Measurements from ENCODE around the gene PFKFB4. TPM values are rescaled to one million over a fixed set of nuclear protein-coding genes. Genes with fewer than 3 reads are reported as not detected.

Gene PFKFB4
- total and polyA plus RNA-seq, 12 donors, result 0.40 to 7.7 (median 1.2) TPM

GRCh38 chr3:48555231-48555948, 1.2 kb downstream of the PFKFB4 start:
- no peaks in the 10 kb centered on the region for H3K9me3 ChIP-seq
- WGBS, 2 donors, result 90 to 93% methylated on average over 10 of the region's 10 CpGs
- no peaks in the 10 kb centered on the region for H3K27me3 ChIP-seq
- no peak for TF ChIP-seq CTCF (IDR thresholded peaks at IDR 0.05)
- ATAC-seq, result no peak
- peaks cover 5 to 70% (median 23%) of the 10 kb centered on the region in 9 donors for H3K4me1 ChIP-seq
- H3K4me3 ChIP-seq, result peak overlapping the region in 1 of 10 donors; percentile 72
- no peaks in the 10 kb centered on the region for H3K36me3 ChIP-seq
- peak overlapping the region in 1 of 10 donors; percentile 86 for H3K27ac ChIP-seq
- no peak for DNase-seq
- intact Hi-C loops (cut with DNase I), result loop anchor here in 4 of 10 donors (5.0 to 10.0 kb wide), 3 partner anchors 52 to 281 kb away; partner anchors contain the start of genes UQCRC1 (in 2 of the 4) and ATRIP (in 1 of the 4)

GRCh38 chr3:48553886-48554845, 2.4 kb downstream of the PFKFB4 start:
- no peak for TF ChIP-seq CTCF (IDR thresholded peaks at IDR 0.05)
- no peak for DNase-seq
- Histone ChIP-seq H3K27ac (peak overlapping the region in 1 of 10 donors; percentile 73), H3K9me3 (no peaks in the 10 kb centered on the region), H3K36me3 (no peaks in the 10 kb centered on the region), H3K4me1 (peaks cover 0 to 66% (median 15%) of the 10 kb centered on the region in 9 donors), H3K4me3 (no peak overlapping the region), H3K27me3 (no peaks in the 10 kb centered on the region)
- no peak for ATAC-seq
- WGBS, 2 donors, result 86 to 95% methylated on average over 14 of the region's 14 CpGs
- intact Hi-C loops (cut with DNase I), result loop anchor here in 5 of 10 donors (5.0 to 10.0 kb wide), 2 partner anchors 152 to 279 kb away; no protein-coding TSS in a partner anchor

- Histone ChIP-seq H3K9me3 (no peaks in the 10 kb centered on the region), H3K4me3 (no peak overlapping the region), H3K36me3 (no peaks in the 10 kb centered on the region), H3K27me3 (no peaks in the 10 kb centered on the region), H3K4me1 (peaks cover 0 to 66% (median 17%) of the 10 kb centered on the region in 9 donors), H3K27ac (peak overlapping the region in 1 of 10 donors; percentile 73)
- 89 to 98% methylated on average over 5 of the region's 5 CpGs for WGBS, 2 donors
- ATAC-seq (no peak), DNase-seq (no peak)
- TF ChIP-seq CTCF (IDR thresholded peaks at IDR 0.05), result no peak
- intact Hi-C loops (cut with DNase I), result loop anchor here in 5 of 10 donors (5.0 to 10.0 kb wide), 2 partner anchors 151 to 279 kb away; no protein-coding TSS in a partner anchor
These were observed 3.2 kb downstream of the PFKFB4 start for GRCh38 chr3:48553361-48553760.

Data from heart right ventricle (tissue), 16 donors.